IMR-90 (cell line): ENCODE results near the gene UBXN1. TPM values are rescaled to one million over a fixed set of nuclear protein-coding genes. Genes with fewer than 3 reads are reported as not detected.

ENCODE experiments used
- ATAC-seq: fragments of 200-7000 bp; cut with Tn5 transposase; 2 replicates; pipeline ENCODE4 v1.9.1; 2020; ENCODE audit warnings: low read depth, mild to moderate bottlenecking, moderate library complexity
- BruUV-seq: library from RNA; stranded (reverse); fragments of 400-500 nt; replicated peaks from 2 replicates; lab custom pipeline; 2021; lab: Mats Ljungman, UMichigan
- CTCF ChIA-PET: fragments of 300-600 bp; formaldehyde crosslinking; extraction: SDS; loops from one replicate; lab custom pipeline; 2021; ENCODE audit warnings: antibody characterized with exemption; lab: Yijun Ruan, JAX
- POLR2A ChIA-PET: fragments of 300-600 bp; sonication (Branson Sonifier 250); formaldehyde crosslinking; loops from one replicate; lab custom pipeline; 2022; ENCODE audit warnings: antibody characterized with exemption; ENCODE audit not compliant: unreplicated experiment; lab: Charles Lee
- DNase-seq: peaks from one replicate; pipeline ENCODE4 v3.0.0; 2013
- H2AFZ ChIP-seq: replicated peaks from 2 replicates; pipeline ENCODE3; 2013; ENCODE audit warnings: low read length, mild to moderate bottlenecking; ENCODE audit not compliant: poor library complexity
- H2AK5ac ChIP-seq: 2 replicates; pipeline ENCODE4 v1.6.1; 2013; ENCODE audit warnings: low read depth, low read length, inconsistent platforms
- H2AK9ac ChIP-seq: replicated peaks from 2 replicates; pipeline ENCODE3; 2013; ENCODE audit warnings: mild to moderate bottlenecking, low read depth, low read length, moderate library complexity; ENCODE audit not compliant: poor library complexity
- H2BK120ac ChIP-seq: 2 replicates; pipeline ENCODE4 v1.6.1; 2013; ENCODE audit warnings: low read depth, low read length, inconsistent platforms
- H2BK15ac ChIP-seq: 3 replicates; pipeline ENCODE4 v1.6.1; 2013; ENCODE audit warnings: low read depth, low read length, inconsistent platforms
- H2BK20ac ChIP-seq: 2 replicates; pipeline ENCODE4 v1.6.1; 2013; ENCODE audit warnings: low read depth, mild to moderate bottlenecking, inconsistent platforms, low read length, moderate library complexity
- H2BK5ac ChIP-seq: 2 replicates; pipeline ENCODE4 v1.6.1; 2013; ENCODE audit warnings: mild to moderate bottlenecking, low read depth, low read length, inconsistent platforms; ENCODE audit not compliant: poor library complexity, severe bottlenecking
- H3K14ac ChIP-seq: replicated peaks from 2 replicates; pipeline ENCODE4 v1.6.1; 2013; ENCODE audit warnings: low read depth, low read length, inconsistent platforms
- H3K18ac ChIP-seq: 2 replicates; pipeline ENCODE4 v1.6.1; 2013; ENCODE audit warnings: low read depth, low read length, control low read depth
- H3K23ac ChIP-seq: 2 replicates; pipeline ENCODE4 v1.6.1; 2013; ENCODE audit warnings: low read depth, low read length, inconsistent platforms
- H3K27ac ChIP-seq: 2 replicates; pipeline ENCODE4 v1.5.1; 2013; ENCODE audit warnings: mild to moderate bottlenecking, control low read depth, low read length; ENCODE audit not compliant: insufficient read depth
- H3K27me3 ChIP-seq: 2 replicates; pipeline ENCODE4 v1.6.1; 2013; ENCODE audit warnings: low read length; ENCODE audit not compliant: control insufficient read depth, insufficient read depth
- H3K36me3 ChIP-seq: 2 replicates; pipeline ENCODE4 v1.6.1; 2013; ENCODE audit warnings: low read length, mixed read lengths; ENCODE audit not compliant: control insufficient read depth, insufficient read depth
- H3K4ac ChIP-seq: 2 replicates; pipeline ENCODE4 v1.6.1; 2013; ENCODE audit warnings: low read depth, low read length, inconsistent platforms
- H3K4me1 ChIP-seq: 2 replicates; pipeline ENCODE4 v1.6.1; 2013; ENCODE audit warnings: low read length, mixed read lengths; ENCODE audit not compliant: control insufficient read depth, insufficient read depth
- H3K4me2 ChIP-seq: 2 replicates; pipeline ENCODE4 v1.6.1; 2013; ENCODE audit warnings: low read depth, mild to moderate bottlenecking, control low read depth, low read length, moderate library complexity
- H3K4me3 ChIP-seq: 2 replicates; pipeline ENCODE4 v1.5.1; 2013; ENCODE audit warnings: low read depth, mild to moderate bottlenecking, control low read depth, low read length, moderate library complexity; ENCODE audit not compliant: insufficient read depth
- H3K56ac ChIP-seq: 2 replicates; pipeline ENCODE4 v1.6.1; 2013; ENCODE audit warnings: low read length, inconsistent platforms; ENCODE audit not compliant: insufficient read depth; ENCODE audit errors: extremely low read depth
- H3K79me1 ChIP-seq, 2 experiments: 2 replicates each; pipeline ENCODE4 v1.6.1; 2013; ENCODE audit warnings: low read length in 2 of 2, inconsistent platforms in 1 of 2, low read depth in 1 of 2
- H3K9ac ChIP-seq: 2 replicates; pipeline ENCODE4 v1.6.1; 2013; ENCODE audit warnings: low read depth, low read length, control low read depth
- H3K9me1 ChIP-seq: 2 replicates; pipeline ENCODE4 v1.6.1; 2013; ENCODE audit warnings: low read length, inconsistent platforms; ENCODE audit not compliant: insufficient read depth
- H3K9me3 ChIP-seq: 2 replicates; pipeline ENCODE4 v1.6.1; 2013; ENCODE audit warnings: low read length; ENCODE audit not compliant: control insufficient read depth, insufficient read depth
- H4K20me1 ChIP-seq: 2 replicates; pipeline ENCODE4 v1.6.1; 2013; ENCODE audit warnings: low read length, inconsistent platforms; ENCODE audit not compliant: insufficient read depth
- H4K5ac ChIP-seq: 2 replicates; pipeline ENCODE4 v1.6.1; 2013; ENCODE audit warnings: mild to moderate bottlenecking, low read depth, low read length, control low read depth
- H4K8ac ChIP-seq, 2 experiments: 2 replicates each; pipeline ENCODE4 v1.6.1; 2013; ENCODE audit warnings: low read depth in 2 of 2, low read length in 2 of 2, control low read depth in 1 of 2, inconsistent platforms in 1 of 2
- H4K91ac ChIP-seq: 2 replicates; pipeline ENCODE4 v1.6.1; 2013; ENCODE audit warnings: low read depth, low read length, inconsistent platforms; ENCODE audit not compliant: insufficient read depth
- MAZ ChIP-seq: IDR thresholded peaks from 2 replicates; pipeline ENCODE4 v1.6.1; 2012; ENCODE audit warnings: low read depth, mild to moderate bottlenecking, low read length, improper control_type of control experiment, moderate library complexity, borderline replicate concordance
- NFE2L2 ChIP-seq: fragments of 150-350 bp; IDR thresholded peaks from 2 replicates; pipeline ENCODE4 v1.6.1; 2016; ENCODE audit warnings: low read depth, mild to moderate bottlenecking, low read length
- WGBS, 2 experiments: methylation state at CpG; one replicate each; pipeline versions ENCODE4 v1.1.5 to v1.1.7; 2013; ENCODE audit warnings: missing lambda C conversion rate in 2 of 2; ENCODE audit not compliant: insufficient read length in 1 of 2; ENCODE audit errors: extremely low coverage in 2 of 2; 5-methylcytosine and 5-hydroxymethylcytosine counted together
- dilution Hi-C: fragments of 300-500 bp; cut with HindIII; formaldehyde crosslinking; loops from one replicate; pipeline ENCODE4 v1.14.3; 2018; ENCODE audit warnings: low sequenced_read_pairs; ENCODE audit not compliant: unreplicated experiment
- in situ Hi-C: fragments of 300-500 bp; cut with MboI; formaldehyde crosslinking; loops from 3 replicates; pipeline ENCODE4 v1.14.3; 2019; ENCODE audit warnings: low sequenced_read_pairs, inconsistent platforms, mixed read lengths
- intact Hi-C: fragments of 100-400 bp; cut with micrococcal nuclease; formaldehyde crosslinking; loops from 2 replicates; pipeline ENCODE4 v1.10.0; 2022
- polyA plus RNA-seq, 3 experiments: library from polyadenylated mRNA; depleted of rRNA; stranded (reverse); fragments of >200 nt; gene quantifications; 2 replicates each; pipeline ENCODE4 v1.2.3, GENCODE V29; 2012; ENCODE audit warnings: low replicate concordance in 1 of 3
- total RNA-seq: library from RNA; depleted of rRNA; stranded (reverse); fragments of >200 nt; gene quantifications from 2 replicates; pipeline ENCODE4 v1.2.3, GENCODE V29; 2012

The UBXN1 gene
- total and polyA plus RNA-seq, 2 of the 4 experiments (the other 2 are of a cell fraction), result 50.0 to 81.6 TPM

DNA sequence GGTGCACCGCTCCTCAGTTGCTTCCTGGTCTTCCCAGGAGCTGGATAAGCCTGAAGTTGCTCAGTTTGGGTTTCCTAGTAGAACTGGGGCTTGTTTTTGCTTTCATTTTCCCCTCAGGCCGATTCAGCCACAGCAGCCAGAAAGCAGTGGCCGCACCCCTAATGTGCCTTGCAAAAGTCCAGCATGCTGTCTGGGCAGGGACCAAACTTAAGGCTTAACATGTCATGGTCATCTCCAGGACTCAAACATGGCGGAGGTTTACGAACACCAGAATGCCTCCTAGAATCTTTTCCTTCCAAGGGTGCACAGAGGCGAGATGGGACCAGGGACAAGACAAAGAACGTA, 31.1 kb upstream of the UBXN1 start:
- Histone ChIP-seq H2BK120ac (peak overlapping the region; percentile 45; the same call in 1 of the 2 replicates), H3K27ac (peak overlapping the region; percentile 93), H3K9me3 (no peaks in the 10 kb centered on the region), H4K20me1 (no peaks in the 10 kb centered on the region), H3K4me2 (peak overlapping the region; percentile 81), H3K18ac (peak overlapping the region; percentile 58; the same call in 1 of the 2 replicates), H3K79me1 (peaks cover 25 to 67% of the 10 kb centered on the region in 2 experiments), H2BK20ac (no peak overlapping the region), H3K9ac (peak overlapping the region; percentile 84), H2AK5ac (peak overlapping the region; percentile 91), H4K8ac (peak overlapping the region; percentile 93 to 98), H3K14ac (peak overlapping the region; percentile 94), H4K5ac (peak overlapping the region; percentile 92), H3K36me3 (peaks cover 31% of the 10 kb centered on the region), H2BK15ac (no peak overlapping the region), H3K4me1 (peaks cover 20% of the 10 kb centered on the region), H2AFZ (peak overlapping the region; percentile 90), H3K27me3 (no peaks in the 10 kb centered on the region), H3K9me1 (peaks cover 17% of the 10 kb centered on the region), H3K56ac (peak overlapping the region; percentile 83), H3K4me3 (peak overlapping the region; percentile 41), H3K4ac (peak overlapping the region; percentile 93), H3K23ac (peak overlapping the region; percentile 89), H2AK9ac (peak overlapping the region; percentile 97), H4K91ac (peak overlapping the region; percentile 87), H2BK5ac (peak overlapping the region; percentile 82)
- dilution Hi-C loops (no loop called here), intact Hi-C loops (no loop called here), in situ Hi-C loops (no loop called here)
- BruUV-seq, result no TSS peak
- ATAC-seq (no peak), DNase-seq (no peak)
- 93% methylated on average over 3 of the region's 7 CpGs; no CpG with 5 or more reads in 1 of the 2 experiments for WGBS, 2 experiments
- TF ChIP-seq MAZ (no peak), NFE2L2 (no peak)
- POLR2A ChIA-PET, result interaction anchor here (0.5 to 2.1 kb wide), 2 partner anchors 18 to 1475 kb away, joined by 6 to 7 read pairs; partner anchors contain the start of genes HNRNPUL2 and TTC9C
- CTCF ChIA-PET, result no interaction called here
